Liver (tissue), 9 donors: ENCODE data around the gene COL21A1. TPM values are rescaled to one million over a fixed set of nuclear protein-coding genes. Genes with fewer than 3 reads are reported as not detected.

Source experiments
- DNase-seq: peaks from one replicate; pipeline ENCODE4 v3.0.0-alpha.2; 2017; ENCODE audit warnings: low spot score
- H3K27ac ChIP-seq, 2 donors: one replicate each; pipeline ENCODE4 v1.7.0; 2013; ENCODE audit warnings: inconsistent platforms in 2 of 2, low read length in 2 of 2, control low read depth in 1 of 2, low read depth in 1 of 2, mild to moderate bottlenecking in 1 of 2
- H3K27me3 ChIP-seq, 4 donors: one replicate each; pipeline versions ENCODE4 v1.6.1 to v1.7.0; 2013; ENCODE audit warnings: low read length in 3 of 4, inconsistent platforms in 1 of 4, mild to moderate bottlenecking in 1 of 4, moderate library complexity in 1 of 4; ENCODE audit not compliant: control insufficient read depth in 4 of 4, insufficient read depth in 4 of 4
- H3K36me3 ChIP-seq, 4 donors: one replicate each; pipeline versions ENCODE4 v1.6.1 to v1.7.0; 2013; ENCODE audit warnings: low read length in 3 of 4, mild to moderate bottlenecking in 3 of 4, low read depth in 1 of 4, moderate library complexity in 1 of 4; ENCODE audit not compliant: control insufficient read depth in 4 of 4, insufficient read depth in 3 of 4
- H3K4me1 ChIP-seq, 4 donors: one replicate each; pipeline versions ENCODE4 v1.6.1 to v1.7.0; 2013; ENCODE audit warnings: low read length in 3 of 4, mild to moderate bottlenecking in 3 of 4, moderate library complexity in 1 of 4; ENCODE audit not compliant: control insufficient read depth in 4 of 4, insufficient read depth in 4 of 4
- H3K4me3 ChIP-seq, 3 donors: one replicate each; pipeline versions ENCODE4 v1.6.1 to v1.7.0; 2013; ENCODE audit warnings: low read length in 3 of 3, control low read depth in 1 of 3, low read depth in 1 of 3, mild to moderate bottlenecking in 1 of 3
- H3K9ac ChIP-seq, 2 donors: one replicate each; pipeline ENCODE4 v1.7.0; 2013; ENCODE audit warnings: low read length in 2 of 2, mild to moderate bottlenecking in 2 of 2, moderate library complexity in 2 of 2, control low read depth in 1 of 2, low read depth in 1 of 2
- H3K9me3 ChIP-seq, 4 donors: one replicate each; pipeline versions ENCODE4 v1.6.1 to v1.7.0; 2013; ENCODE audit warnings: low read length in 3 of 4; ENCODE audit not compliant: control insufficient read depth in 4 of 4
- EGR1 ChIP-seq, 2 donors: IDR thresholded peaks; 2 replicates each; pipeline ENCODE4 v1.6.1; 2016 to 2018; ENCODE audit warnings: antibody characterized with exemption in 2 of 2, low read depth in 2 of 2
- FOXA1 ChIP-seq: IDR thresholded peaks from 2 replicates; pipeline ENCODE4 v1.6.1; 2016; ENCODE audit warnings: antibody characterized with exemption
- FOXA2 ChIP-seq: IDR thresholded peaks from 2 replicates; pipeline ENCODE4 v1.6.1; 2016; ENCODE audit warnings: antibody characterized with exemption
- GABPA ChIP-seq, 2 donors: IDR thresholded peaks in 1 of 2; conservative IDR thresholded peaks in 1 of 2; 2 replicates each; pipeline ENCODE4 v1.6.1; 2016; ENCODE audit warnings: antibody characterized with exemption in 2 of 2, mild to moderate bottlenecking in 1 of 2, moderate library complexity in 1 of 2
- HNF4A ChIP-seq, 2 donors: conservative IDR thresholded peaks; 2 replicates each; pipeline ENCODE4 v1.6.1; 2016; ENCODE audit warnings: antibody characterized with exemption in 2 of 2, mild to moderate bottlenecking in 2 of 2
- HNF4G ChIP-seq: IDR thresholded peaks from 2 replicates; pipeline ENCODE4 v1.6.1; 2016; ENCODE audit warnings: antibody characterized with exemption
- JUND ChIP-seq, 2 donors: IDR thresholded peaks; 2 replicates each; pipeline ENCODE4 v1.6.1; 2016; ENCODE audit warnings: antibody characterized with exemption in 2 of 2
- NR2F2 ChIP-seq: IDR thresholded peaks from 2 replicates; pipeline ENCODE4 v1.6.1; 2016; ENCODE audit warnings: antibody characterized with exemption
- RAD21 ChIP-seq, 2 donors: IDR thresholded peaks; 2 replicates each; pipeline ENCODE4 v1.6.1; 2016; ENCODE audit warnings: antibody characterized with exemption in 2 of 2, mild to moderate bottlenecking in 2 of 2
- RXRA ChIP-seq, 2 donors: IDR thresholded peaks; 2 replicates each; pipeline ENCODE4 v1.6.1; 2017 to 2018; ENCODE audit warnings: antibody characterized with exemption in 2 of 2, mild to moderate bottlenecking in 1 of 2
- SP1 ChIP-seq: IDR thresholded peaks from 2 replicates; pipeline ENCODE4 v1.6.1; 2018; ENCODE audit warnings: antibody characterized with exemption, mild to moderate bottlenecking
- TAF1 ChIP-seq: conservative IDR thresholded peaks from 2 replicates; pipeline ENCODE4 v1.6.1; 2016; ENCODE audit warnings: antibody characterized with exemption, mild to moderate bottlenecking
- YY1 ChIP-seq: IDR thresholded peaks from 2 replicates; pipeline ENCODE4 v1.6.1; 2016; ENCODE audit warnings: antibody characterized with exemption, mild to moderate bottlenecking
- WGBS: extraction: QIAGEN DNeasy Blood & Tissue Kit; methylation state at CpG from one replicate; pipeline ENCODE4 v1.1.7; 2013; 5-methylcytosine and 5-hydroxymethylcytosine counted together
- polyA plus RNA-seq, 2 donors: library from polyadenylated mRNA; stranded (reverse) in 1 of 2; unstranded in 1 of 2; fragments of 200-250 nt in 1 of 2; fragments of >200 nt in 1 of 2; fragmentation: Nextera tagmentation in 1 of 2; extraction: Ambion mirVana in 1 of 2; gene quantifications; one replicate each; pipeline versions ENCODE4 v1.2.1 to v1.2.3, GENCODE V29; 2013 to 2015
- total RNA-seq, 2 donors: library from RNA; depleted of rRNA; stranded (reverse); fragments of >200 nt; gene quantifications; one replicate each; pipeline ENCODE4 v1.2.3, GENCODE V29; 2014
- TF ChIP-seq, protein P1 (sequence below): IDR thresholded peaks from 2 replicates; pipeline ENCODE4 v1.6.1; 2016; ENCODE audit warnings: antibody characterized with exemption
- TF ChIP-seq, protein P2 (sequence below): IDR thresholded peaks from 2 replicates; pipeline ENCODE4 v1.6.1; 2016; ENCODE audit warnings: antibody characterized with exemption, mild to moderate bottlenecking
- TF ChIP-seq, protein P3 (sequence below): fragments of 150-350 bp; IDR thresholded peaks from 2 replicates; pipeline ENCODE4 v1.5.1; 2017; ENCODE audit warnings: improper control_type of control experiment, low read depth, low read length; ENCODE audit not compliant: missing input control
- TF ChIP-seq, protein P4 (sequence below): IDR thresholded peaks from 2 replicates; pipeline ENCODE4 v1.6.1; 2016; ENCODE audit warnings: antibody characterized with exemption
- TF ChIP-seq, protein P5 (sequence below): IDR thresholded peaks from 2 replicates; pipeline ENCODE4 v1.6.1; 2016; ENCODE audit warnings: antibody characterized with exemption
- donor health status: healthy.
- donor health status: healthy.
- donor health status: healthy.
- donor health status: healthy.
- donor health status: healthy.

COL21A1 gene
- total and polyA plus RNA-seq, 4 donors: 0.48 to 1.3 (median 0.52) TPM

DNA sequence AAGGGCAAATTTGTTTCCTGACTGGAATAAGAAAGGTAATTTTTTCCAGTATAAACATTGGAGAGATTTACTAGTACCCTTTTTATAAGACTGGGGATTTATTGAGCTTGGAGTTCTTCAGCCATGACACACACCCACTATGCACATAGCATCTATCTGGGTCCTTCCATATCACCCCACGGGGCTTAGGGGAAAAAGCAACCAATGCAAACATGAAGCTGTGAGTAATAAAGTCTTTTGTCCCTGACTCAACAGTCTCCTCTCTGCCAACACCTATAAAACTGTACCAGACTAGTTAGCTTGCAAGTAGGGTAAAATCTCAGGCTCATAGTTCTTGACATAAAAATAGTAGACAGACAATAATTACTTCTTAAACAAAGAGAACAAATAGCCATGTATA is 23.4 kb downstream of the COL21A1 start:
- Histone ChIP-seq H3K4me3 (no peak overlapping the region), H3K9ac (no peak overlapping the region), H3K36me3 (no peaks in the 10 kb centered on the region), H3K9me3 (no peaks in the 10 kb centered on the region), H3K27me3 (no peaks in the 10 kb centered on the region), H3K27ac (no peak overlapping the region), H3K4me1 (no peaks in the 10 kb centered on the region)
- WGBS: 51% methylated on average over 1 of the region's 1 CpG
- no peak for DNase-seq
- TF ChIP-seq FOXA2 (no peak), JUND (IDR thresholded peaks at IDR 0.05) (no peak), GABPA (IDR thresholded peaks at IDR 0.05 in 1 of 2, conservative IDR thresholded peaks at IDR 0.05 in 1 of 2) (no peak), HNF4G (no peak)
- TF ChIP-seq, protein P1, sequence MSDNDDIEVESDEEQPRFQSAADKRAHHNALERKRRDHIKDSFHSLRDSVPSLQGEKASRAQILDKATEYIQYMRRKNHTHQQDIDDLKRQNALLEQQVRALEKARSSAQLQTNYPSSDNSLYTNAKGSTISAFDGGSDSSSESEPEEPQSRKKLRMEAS: no peak

DNA sequence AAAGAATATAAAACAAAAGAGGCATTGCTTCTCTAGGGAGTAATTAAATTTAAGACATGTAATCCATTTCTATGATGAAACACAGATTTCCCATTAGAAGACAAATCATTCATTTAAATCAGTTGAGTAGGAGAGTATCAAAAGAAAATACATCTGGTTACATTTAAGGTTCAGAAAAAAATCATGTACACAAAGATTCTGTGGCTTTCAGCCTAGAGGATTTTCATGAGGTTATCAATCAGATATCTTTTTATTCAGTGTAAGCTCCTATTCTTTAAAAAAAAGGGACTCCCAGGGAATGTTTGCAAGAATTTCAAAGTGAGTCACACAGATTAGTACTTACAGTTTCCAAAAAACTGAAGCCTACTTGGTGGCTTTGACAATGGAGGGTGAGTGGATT is 24.9 kb downstream of the COL21A1 start:
- Histone ChIP-seq H3K9ac (no peak overlapping the region), H3K27ac (no peak overlapping the region), H3K4me3 (no peak overlapping the region), H3K27me3 (peaks cover 0 to 3% (median 0%) of the 10 kb centered on the region in 4 donors), H3K36me3 (no peaks in the 10 kb centered on the region), H3K4me1 (no peaks in the 10 kb centered on the region), H3K9me3 (no peaks in the 10 kb centered on the region)
- DNase-seq: no peak
- TF ChIP-seq, protein P2, sequence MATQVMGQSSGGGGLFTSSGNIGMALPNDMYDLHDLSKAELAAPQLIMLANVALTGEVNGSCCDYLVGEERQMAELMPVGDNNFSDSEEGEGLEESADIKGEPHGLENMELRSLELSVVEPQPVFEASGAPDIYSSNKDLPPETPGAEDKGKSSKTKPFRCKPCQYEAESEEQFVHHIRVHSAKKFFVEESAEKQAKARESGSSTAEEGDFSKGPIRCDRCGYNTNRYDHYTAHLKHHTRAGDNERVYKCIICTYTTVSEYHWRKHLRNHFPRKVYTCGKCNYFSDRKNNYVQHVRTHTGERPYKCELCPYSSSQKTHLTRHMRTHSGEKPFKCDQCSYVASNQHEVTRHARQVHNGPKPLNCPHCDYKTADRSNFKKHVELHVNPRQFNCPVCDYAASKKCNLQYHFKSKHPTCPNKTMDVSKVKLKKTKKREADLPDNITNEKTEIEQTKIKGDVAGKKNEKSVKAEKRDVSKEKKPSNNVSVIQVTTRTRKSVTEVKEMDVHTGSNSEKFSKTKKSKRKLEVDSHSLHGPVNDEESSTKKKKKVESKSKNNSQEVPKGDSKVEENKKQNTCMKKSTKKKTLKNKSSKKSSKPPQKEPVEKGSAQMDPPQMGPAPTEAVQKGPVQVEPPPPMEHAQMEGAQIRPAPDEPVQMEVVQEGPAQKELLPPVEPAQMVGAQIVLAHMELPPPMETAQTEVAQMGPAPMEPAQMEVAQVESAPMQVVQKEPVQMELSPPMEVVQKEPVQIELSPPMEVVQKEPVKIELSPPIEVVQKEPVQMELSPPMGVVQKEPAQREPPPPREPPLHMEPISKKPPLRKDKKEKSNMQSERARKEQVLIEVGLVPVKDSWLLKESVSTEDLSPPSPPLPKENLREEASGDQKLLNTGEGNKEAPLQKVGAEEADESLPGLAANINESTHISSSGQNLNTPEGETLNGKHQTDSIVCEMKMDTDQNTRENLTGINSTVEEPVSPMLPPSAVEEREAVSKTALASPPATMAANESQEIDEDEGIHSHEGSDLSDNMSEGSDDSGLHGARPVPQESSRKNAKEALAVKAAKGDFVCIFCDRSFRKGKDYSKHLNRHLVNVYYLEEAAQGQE: no peak
- no peak for TF ChIP-seq HNF4A (conservative IDR thresholded peaks at IDR 0.05)
- TF ChIP-seq YY1: no peak
- TF ChIP-seq EGR1 (IDR thresholded peaks at IDR 0.05; ENCODE audit: low read depth in 2 of 2): no peak
- no peak for TF ChIP-seq JUND (IDR thresholded peaks at IDR 0.05)
- TF ChIP-seq, protein P3, sequence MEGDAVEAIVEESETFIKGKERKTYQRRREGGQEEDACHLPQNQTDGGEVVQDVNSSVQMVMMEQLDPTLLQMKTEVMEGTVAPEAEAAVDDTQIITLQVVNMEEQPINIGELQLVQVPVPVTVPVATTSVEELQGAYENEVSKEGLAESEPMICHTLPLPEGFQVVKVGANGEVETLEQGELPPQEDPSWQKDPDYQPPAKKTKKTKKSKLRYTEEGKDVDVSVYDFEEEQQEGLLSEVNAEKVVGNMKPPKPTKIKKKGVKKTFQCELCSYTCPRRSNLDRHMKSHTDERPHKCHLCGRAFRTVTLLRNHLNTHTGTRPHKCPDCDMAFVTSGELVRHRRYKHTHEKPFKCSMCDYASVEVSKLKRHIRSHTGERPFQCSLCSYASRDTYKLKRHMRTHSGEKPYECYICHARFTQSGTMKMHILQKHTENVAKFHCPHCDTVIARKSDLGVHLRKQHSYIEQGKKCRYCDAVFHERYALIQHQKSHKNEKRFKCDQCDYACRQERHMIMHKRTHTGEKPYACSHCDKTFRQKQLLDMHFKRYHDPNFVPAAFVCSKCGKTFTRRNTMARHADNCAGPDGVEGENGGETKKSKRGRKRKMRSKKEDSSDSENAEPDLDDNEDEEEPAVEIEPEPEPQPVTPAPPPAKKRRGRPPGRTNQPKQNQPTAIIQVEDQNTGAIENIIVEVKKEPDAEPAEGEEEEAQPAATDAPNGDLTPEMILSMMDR: no peak
- TF ChIP-seq HNF4G: no peak
- no peak for TF ChIP-seq SP1
- TF ChIP-seq, protein P4, sequence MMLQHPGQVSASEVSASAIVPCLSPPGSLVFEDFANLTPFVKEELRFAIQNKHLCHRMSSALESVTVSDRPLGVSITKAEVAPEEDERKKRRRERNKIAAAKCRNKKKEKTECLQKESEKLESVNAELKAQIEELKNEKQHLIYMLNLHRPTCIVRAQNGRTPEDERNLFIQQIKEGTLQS: no peak
- TF ChIP-seq RAD21 (IDR thresholded peaks at IDR 0.05): no peak
- no peak for TF ChIP-seq NR2F2

DNA sequence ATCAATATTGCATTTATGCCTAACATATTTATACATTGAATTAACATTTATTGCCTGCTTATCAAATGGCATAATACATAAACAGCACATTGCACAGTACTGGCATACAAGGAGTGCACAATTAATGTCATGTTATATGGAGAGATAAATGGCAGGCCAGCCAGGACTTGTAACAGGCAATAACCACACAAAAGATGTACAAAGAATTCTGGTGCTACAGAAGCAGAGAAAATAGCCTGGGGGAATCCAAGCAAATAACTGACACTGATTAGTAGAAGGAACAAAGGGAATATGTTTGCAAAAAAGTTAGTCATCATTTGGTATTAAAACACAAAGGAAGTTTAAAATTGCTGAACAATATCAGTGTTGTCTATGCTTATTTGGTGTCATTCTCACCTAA is 27.3 kb downstream of the COL21A1 start:
- H3K36me3 ChIP-seq: no peaks in the 10 kb centered on the region
- H3K4me1 ChIP-seq: no peaks in the 10 kb centered on the region
- H3K9ac ChIP-seq: no peak overlapping the region
- no peak overlapping the region for H3K4me3 ChIP-seq
- no peak overlapping the region for H3K27ac ChIP-seq
- DNase-seq: no peak
- peaks cover 0 to 4% (median 0%) of the 10 kb centered on the region in 4 donors for H3K27me3 ChIP-seq
- no peaks in the 10 kb centered on the region for H3K9me3 ChIP-seq
- TF ChIP-seq FOXA1 (no peak), FOXA2 (no peak), RAD21 (IDR thresholded peaks at IDR 0.05) (no peak), EGR1 (IDR thresholded peaks at IDR 0.05; ENCODE audit: low read depth in 2 of 2) (no peak), JUND (IDR thresholded peaks at IDR 0.05) (no peak), HNF4G (no peak), TAF1 (no peak), RXRA (IDR thresholded peaks at IDR 0.05) (no peak), SP1 (no peak), NR2F2 (no peak)
- TF ChIP-seq, protein P2: no peak
- TF ChIP-seq, protein P5, sequence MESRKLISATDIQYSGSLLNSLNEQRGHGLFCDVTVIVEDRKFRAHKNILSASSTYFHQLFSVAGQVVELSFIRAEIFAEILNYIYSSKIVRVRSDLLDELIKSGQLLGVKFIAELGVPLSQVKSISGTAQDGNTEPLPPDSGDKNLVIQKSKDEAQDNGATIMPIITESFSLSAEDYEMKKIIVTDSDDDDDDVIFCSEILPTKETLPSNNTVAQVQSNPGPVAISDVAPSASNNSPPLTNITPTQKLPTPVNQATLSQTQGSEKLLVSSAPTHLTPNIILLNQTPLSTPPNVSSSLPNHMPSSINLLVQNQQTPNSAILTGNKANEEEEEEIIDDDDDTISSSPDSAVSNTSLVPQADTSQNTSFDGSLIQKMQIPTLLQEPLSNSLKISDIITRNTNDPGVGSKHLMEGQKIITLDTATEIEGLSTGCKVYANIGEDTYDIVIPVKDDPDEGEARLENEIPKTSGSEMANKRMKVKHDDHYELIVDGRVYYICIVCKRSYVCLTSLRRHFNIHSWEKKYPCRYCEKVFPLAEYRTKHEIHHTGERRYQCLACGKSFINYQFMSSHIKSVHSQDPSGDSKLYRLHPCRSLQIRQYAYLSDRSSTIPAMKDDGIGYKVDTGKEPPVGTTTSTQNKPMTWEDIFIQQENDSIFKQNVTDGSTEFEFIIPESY: no peak
